Neural crest cell (in vitro differentiated cells): ENCODE results near the gene GAK. TPM values are rescaled to one million over a fixed set of nuclear protein-coding genes. Genes with fewer than 3 reads are reported as not detected.

Experiments used
- DNase-seq: peaks from one replicate; pipeline ENCODE4 v3.0.0; 2021; ENCODE audit warnings: low read depth, mixed read lengths, low spot score
- H3K27ac Mint-ChIP-seq: one replicate; pipeline ENCODE4 v1.8.0; 2021; ENCODE audit warnings: mild to moderate bottlenecking, mixed read lengths; ENCODE audit not compliant: unreplicated experiment
- H3K27me3 Mint-ChIP-seq: 2 replicates; pipeline ENCODE4 v1.8.0; 2021; ENCODE audit warnings: low read depth, mild to moderate bottlenecking, mixed read lengths
- H3K36me3 Mint-ChIP-seq: 2 replicates; pipeline ENCODE4 v1.8.0; 2021; ENCODE audit warnings: low read depth, mild to moderate bottlenecking, mixed read lengths
- H3K4me1 Mint-ChIP-seq: 2 replicates; pipeline ENCODE4 v1.8.0; 2021; ENCODE audit warnings: mixed read lengths
- H3K4me3 Mint-ChIP-seq: one replicate; pipeline ENCODE4 v1.8.0; 2021; ENCODE audit warnings: mild to moderate bottlenecking, mixed read lengths
- H3K9me3 Mint-ChIP-seq: 2 replicates; pipeline ENCODE4 v1.8.0; 2021; ENCODE audit warnings: mixed read lengths
- CTCF ChIP-seq: fragments of 200-600 bp; sonication (generic); conservative IDR thresholded peaks from 2 replicates; pipeline ENCODE4 v1.5.0; 2021; ENCODE audit warnings: antibody characterized with exemption, mild to moderate bottlenecking
- total RNA-seq: library from RNA; stranded (reverse); gene quantifications from 2 replicates; pipeline ENCODE4 v1.2.1, GENCODE V29; 2021

GAK gene
- total RNA-seq, 1 donor from 2014 or later, result 87.7 TPM

GRCh38 chr4:870951-871350 is 61.2 kb downstream of the GAK start:
- no peaks in the 10 kb centered on the region for H3K9me3 Mint-ChIP-seq
- peaks cover 19% of the 10 kb centered on the region for H3K36me3 Mint-ChIP-seq
- DNase-seq, result no peak
- no peak overlapping the region for H3K4me3 Mint-ChIP-seq
- H3K27ac Mint-ChIP-seq, result no peak overlapping the region
- TF ChIP-seq CTCF, result no peak
- no peaks in the 10 kb centered on the region for H3K4me1 Mint-ChIP-seq
- H3K27me3 Mint-ChIP-seq, result no peaks in the 10 kb centered on the region

GRCh38 chr4:869776-870175 is 62.3 kb downstream of the GAK start:
- Mint-ChIP-seq H3K9me3 (no peaks in the 10 kb centered on the region), H3K27ac (no peak overlapping the region), H3K27me3 (no peaks in the 10 kb centered on the region), H3K36me3 (peaks cover 15% of the 10 kb centered on the region), H3K4me1 (no peaks in the 10 kb centered on the region), H3K4me3 (no peak overlapping the region)
- DNase-seq, result no peak
- no peak for TF ChIP-seq CTCF

GRCh38 chr4:868421-868820 is 63.7 kb downstream of the GAK start:
- no peak for DNase-seq
- Mint-ChIP-seq H3K4me3 (no peak overlapping the region), H3K9me3 (no peaks in the 10 kb centered on the region), H3K36me3 (peaks cover 10% of the 10 kb centered on the region), H3K27me3 (no peaks in the 10 kb centered on the region), H3K4me1 (no peaks in the 10 kb centered on the region), H3K27ac (no peak overlapping the region)
- TF ChIP-seq CTCF, result no peak

GRCh38 chr4:867526-868250 is 64.4 kb downstream of the GAK start:
- TF ChIP-seq CTCF, result no peak
- Mint-ChIP-seq H3K4me1 (no peaks in the 10 kb centered on the region), H3K27me3 (no peaks in the 10 kb centered on the region), H3K9me3 (no peaks in the 10 kb centered on the region), H3K4me3 (no peak overlapping the region), H3K36me3 (peaks cover 16% of the 10 kb centered on the region), H3K27ac (no peak overlapping the region)
- no peak for DNase-seq

- no peak for TF ChIP-seq CTCF
- Mint-ChIP-seq H3K4me3 (no peak overlapping the region), H3K27ac (no peak overlapping the region), H3K36me3 (peaks cover 21% of the 10 kb centered on the region), H3K9me3 (no peaks in the 10 kb centered on the region), H3K27me3 (no peaks in the 10 kb centered on the region), H3K4me1 (no peaks in the 10 kb centered on the region)
- DNase-seq, result no peak
Measured at GRCh38 chr4:866761-867390, 65.2 kb downstream of the GAK start.
